Fibroblast of lung (primary cell): ENCODE measurements around the gene KRTAP23-1.

Source experiments
- CTCF ChIP-seq, 2 donors: IDR thresholded peaks in 1 of 2; conservative IDR thresholded peaks in 1 of 2; 1 replicate in 1 of 2; 2 replicates in 1 of 2; pipeline ENCODE4 v1.5.1; 2011 to 2012; ENCODE audit warnings: low read length in 2 of 2, control low read depth in 1 of 2, inconsistent platforms in 1 of 2, low read depth in 1 of 2, mild to moderate bottlenecking in 1 of 2
- EZH2 ChIP-seq: IDR thresholded peaks from 2 replicates; pipeline ENCODE4 v1.5.1; 2012; ENCODE audit warnings: low read length, control low read depth, mild to moderate bottlenecking; ENCODE audit errors: missing control alignments

GRCh38 chr21:30329203-30329875 is 19.1 kb downstream of the KRTAP23-1 start:
- TF ChIP-seq CTCF (conservative IDR thresholded peaks at IDR 0.05 in 1 of 2, IDR thresholded peaks at IDR 0.05 in 1 of 2; ENCODE audit: low read depth in 1 of 2, low read length in 2 of 2) (no peak), EZH2 (no peak)
